SK-N-SH (cell line): Measurements from ENCODE around the gene EHBP1L1. TPM values are rescaled to one million over a fixed set of nuclear protein-coding genes. Genes with fewer than 3 reads are reported as not detected.
A peak's percentile ranks its signal among the peaks of the same experiment; 100 is the strongest.

Experiments
- CTCF ChIA-PET: fragments of 300-600, 350-600 bp; formaldehyde crosslinking; extraction: SDS; loops from one replicate; lab custom pipeline; 2021; lab: Yijun Ruan, JAX
- POLR2A ChIA-PET: fragments of 350-600 bp; sonication (Branson Sonifier 250); formaldehyde crosslinking; extraction: SDS; loops from one replicate; lab custom pipeline; 2020; ENCODE audit warnings: antibody characterized with exemption, inconsistent platforms; lab: Yijun Ruan, JAX
- DNase-seq: peaks from one replicate; pipeline ENCODE4 v3.0.0; 2012
- H2AFZ ChIP-seq: fragments of 200-600 bp; sonication (generic); 2 replicates; pipeline ENCODE4 v1.8.1; 2016; ENCODE audit warnings: antibody characterized with exemption, mild to moderate bottlenecking, low read depth
- H3F3A ChIP-seq: fragments of 200-600 bp; sonication (generic); replicated peaks from 2 replicates; pipeline ENCODE3; 2016; ENCODE audit warnings: antibody characterized with exemption, mild to moderate bottlenecking; ENCODE audit not compliant: insufficient read depth
- H3K27ac ChIP-seq, 2 experiments: fragments of 200-500 bp in 1 of 2; fragments of 200-600 bp in 1 of 2; sonication (Bioruptor generic) in 1 of 2; sonication (generic), shearing (Covaris generic) in 1 of 2; 2 replicates each; pipeline versions ENCODE4 v1.5.1 to v1.6.1; 2014 to 2016; ENCODE audit warnings: low read depth in 2 of 2, inconsistent platforms in 1 of 2, low read length in 1 of 2, mild to moderate bottlenecking in 1 of 2, mixed read lengths in 1 of 2
- H3K27me3 ChIP-seq: fragments of 200-600 bp; sonication (generic), shearing (Covaris generic); 2 replicates; pipeline ENCODE4 v1.6.1; 2016; ENCODE audit warnings: mixed run types; ENCODE audit not compliant: insufficient read depth
- H3K36me3 ChIP-seq, 2 experiments: fragments of 200-500 bp in 1 of 2; fragments of 200-600 bp in 1 of 2; sonication (Bioruptor generic) in 1 of 2; sonication (generic) in 1 of 2; replicated peaks in 1 of 2; 2 replicates each; pipeline versions ENCODE3 to v1.5.1; 2014 to 2016; ENCODE audit warnings: low read length in 1 of 2, mild to moderate bottlenecking in 1 of 2; ENCODE audit not compliant: insufficient read depth in 2 of 2, control insufficient read depth in 1 of 2
- H3K4me1 ChIP-seq, 2 experiments: fragments of 200-500 bp in 1 of 2; fragments of 200-600 bp in 1 of 2; sonication (Bioruptor generic) in 1 of 2; sonication (generic), shearing (Covaris generic) in 1 of 2; 2 replicates each; pipeline versions ENCODE4 v1.5.1 to v1.6.1; 2014 to 2016; ENCODE audit warnings: low read depth in 1 of 2, low read length in 1 of 2, mixed run types in 1 of 2; ENCODE audit not compliant: insufficient read depth in 2 of 2, control insufficient read depth in 1 of 2
- H3K4me2 ChIP-seq: fragments of 200-600 bp; sonication (generic), shearing (Covaris generic); 2 replicates; pipeline ENCODE4 v1.6.1; 2017; ENCODE audit warnings: mixed run types
- H3K4me3 ChIP-seq, 2 experiments: fragments of 200-500 bp in 1 of 2; fragments of 200-600 bp in 1 of 2; sonication (Bioruptor generic) in 1 of 2; sonication (generic), shearing (Covaris generic) in 1 of 2; 2 replicates each; pipeline versions ENCODE4 v1.5.1 to v1.8.1; 2014 to 2016; ENCODE audit warnings: low read depth in 2 of 2, inconsistent platforms in 1 of 2, low read length in 1 of 2, mild to moderate bottlenecking in 1 of 2, mixed read lengths in 1 of 2, moderate library complexity in 1 of 2
- H3K79me2 ChIP-seq: fragments of 200-600 bp; sonication (generic); 2 replicates; pipeline ENCODE4 v1.8.1; 2017; ENCODE audit warnings: mild to moderate bottlenecking; ENCODE audit not compliant: insufficient read depth
- H3K9ac ChIP-seq: fragments of 200-600 bp; sonication (generic); 2 replicates; pipeline ENCODE4 v1.6.1; 2017; ENCODE audit warnings: mixed run types
- H3K9me2 ChIP-seq: fragments of 200-600 bp; sonication (generic); 2 replicates; pipeline ENCODE4 v1.6.1; 2017; ENCODE audit warnings: mixed run types
- H3K9me3 ChIP-seq: fragments of 200-600 bp; sonication (generic); 2 replicates; pipeline ENCODE4 v1.6.1; 2017; ENCODE audit warnings: mixed run types, mild to moderate bottlenecking, moderate library complexity
- H4K20me1 ChIP-seq: fragments of 200-600 bp; sonication (generic); 2 replicates; pipeline ENCODE4 v1.6.1; 2017; ENCODE audit warnings: mild to moderate bottlenecking, mixed run types; ENCODE audit not compliant: insufficient read depth
- CHD2 ChIP-seq: fragments of 150-350 bp; IDR thresholded peaks from 2 replicates; pipeline ENCODE4 v1.6.1; 2018; ENCODE audit warnings: low read length; ENCODE audit not compliant: partially characterized antibody
- CTCF ChIP-seq: fragments of 200-600 bp; sonication (generic); IDR thresholded peaks from 2 replicates; pipeline ENCODE4 v1.6.1; 2017; ENCODE audit warnings: antibody characterized with exemption, mild to moderate bottlenecking, moderate library complexity
- ELF1 ChIP-seq: IDR thresholded peaks from 2 replicates; pipeline ENCODE4 v1.4.0; 2012
- EP300 ChIP-seq, 2 experiments: IDR thresholded peaks; 2 replicates each; pipeline versions ENCODE4 v1.4.0 to v1.6.1; 2012; ENCODE audit warnings: borderline replicate concordance in 1 of 2, low read depth in 1 of 2, low read length in 1 of 2
- FOXJ3 ChIP-seq: sonication (generic); formaldehyde crosslinking; IDR thresholded peaks from 2 replicates; pipeline ENCODE4 v1.5.1; 2020; ENCODE audit warnings: mild to moderate bottlenecking, missing genetic modification reagents
- GATA2 ChIP-seq: sonication (generic); formaldehyde crosslinking; IDR thresholded peaks from 2 replicates; pipeline ENCODE4 v1.5.0; 2020; ENCODE audit warnings: mild to moderate bottlenecking, missing genetic modification reagents
- JUND ChIP-seq: IDR thresholded peaks from 2 replicates; pipeline ENCODE4 v1.4.0; 2012
- MAX ChIP-seq: IDR thresholded peaks from 2 replicates; pipeline ENCODE4 v1.4.0; 2012; ENCODE audit warnings: low read depth
- MEF2A ChIP-seq: IDR thresholded peaks from 2 replicates; pipeline ENCODE4 v1.4.0; 2012; ENCODE audit warnings: low read depth, borderline replicate concordance
- MXI1 ChIP-seq: IDR thresholded peaks from 2 replicates; pipeline ENCODE4 v1.6.1; 2012; ENCODE audit warnings: mild to moderate bottlenecking, low read depth, low read length, improper control_type of control experiment
- PBX3 ChIP-seq: IDR thresholded peaks from 2 replicates; pipeline ENCODE4; 2012
- POLR2AphosphoS5 ChIP-seq: IDR thresholded peaks from 2 replicates; pipeline ENCODE4 v1.6.1; 2012; ENCODE audit warnings: low read depth, low read length
- SIN3A ChIP-seq: IDR thresholded peaks from 2 replicates; pipeline ENCODE4 v1.6.1; 2012; ENCODE audit warnings: low read depth, mild to moderate bottlenecking, low read length, moderate library complexity, borderline replicate concordance
- SMC3 ChIP-seq: IDR thresholded peaks from 2 replicates; pipeline ENCODE4 v1.6.1; 2012; ENCODE audit warnings: low read depth, low read length, improper control_type of control experiment
- USF2 ChIP-seq: fragments of 150-350 bp; IDR thresholded peaks from 2 replicates; pipeline ENCODE4 v1.6.1; 2017; ENCODE audit warnings: antibody characterized with exemption, low read length, low read depth, borderline replicate concordance
- YY1 ChIP-seq: IDR thresholded peaks from 2 replicates; pipeline ENCODE4 v1.4.0; 2012; ENCODE audit warnings: low read depth, mild to moderate bottlenecking
- WGBS: methylation state at CpG from one replicate; pipeline ENCODE4 v1.1.6; 2017; ENCODE audit warnings: low lambda C conversion rate; 5-methylcytosine and 5-hydroxymethylcytosine counted together
- polyA plus RNA-seq, 3 experiments: library from polyadenylated mRNA; depleted of rRNA; stranded (reverse); fragments of >200 nt; gene quantifications; 2 replicates each; pipeline ENCODE4 v1.2.3, GENCODE V29; 2012

Gene EHBP1L1
- polyA plus RNA-seq, 1 of the 3 experiments (the other 2 are of a cell fraction) = 48.7 TPM

- Histone ChIP-seq H3K27ac (no peak overlapping the region), H3K9ac (peak overlapping the region; percentile 93; the same call in 1 of the 2 replicates), H3K79me2 (peaks cover 92% of the 10 kb centered on the region), H3K36me3 (peaks cover 0 to 24% of the 10 kb centered on the region in 2 experiments), H4K20me1 (peaks cover 33% of the 10 kb centered on the region), H3K27me3 (no peaks in the 10 kb centered on the region), H3K9me3 (no peaks in the 10 kb centered on the region), H2AFZ (no peak overlapping the region), H3F3A (peaks cover 4% of the 10 kb centered on the region), H3K4me1 (peaks cover 25 to 38% of the 10 kb centered on the region in 2 experiments; a peak in 3 of 4 replicates), H3K9me2 (no peaks in the 10 kb centered on the region), H3K4me3 (peak overlapping the region; percentile 58 to 87), H3K4me2 (peak overlapping the region; percentile 85)
- WGBS = no CpG with 5 or more reads among the region's 7 CpGs
- ChIA-PET CTCF (interaction anchor here (0.7 to 2.8 kb wide), 8 partner anchors 8 to 205 kb away, joined by 3 to 14 read pairs (median 4); partner anchors contain the start of genes SIPA1 and ZNRD2), POLR2A (no interaction called here)
- TF ChIP-seq MEF2A (no peak), POLR2AphosphoS5 (no peak), PBX3 (no peak), EP300 (IDR thresholded peaks at IDR 0.05; ENCODE audit: borderline replicate concordance in 1 of 2, low read depth in 1 of 2, low read length in 1 of 2) (no peak), FOXJ3 (CRISPR knock-in tag) (no peak), ELF1 (no peak), MAX (no peak), SIN3A (no peak), USF2 (no peak), MXI1 (no peak), YY1 (no peak), CHD2 (no peak), JUND (no peak), SMC3 (no peak)
- no peak for DNase-seq
Observed at GRCh38 chr11:65612691-65613090, 36.8 kb downstream of the EHBP1L1 start.

GRCh38 chr11:65613091-65613928, 37.5 kb downstream of the EHBP1L1 start:
- Histone ChIP-seq H3K4me3 (peak overlapping the region; percentile 58 to 87), H3F3A (peaks cover 4% of the 10 kb centered on the region), H4K20me1 (peaks cover 28% of the 10 kb centered on the region), H3K27me3 (no peaks in the 10 kb centered on the region), H3K79me2 (peaks cover 92% of the 10 kb centered on the region), H3K9me2 (no peaks in the 10 kb centered on the region), H3K9ac (peak overlapping the region; percentile 93), H3K27ac (peak overlapping the region; percentile 58 to 76), H3K4me2 (peak overlapping the region; percentile 85), H3K36me3 (peaks cover 1 to 30% of the 10 kb centered on the region in 2 experiments), H3K9me3 (no peaks in the 10 kb centered on the region), H3K4me1 (peaks cover 25 to 36% of the 10 kb centered on the region in 2 experiments; a peak in 3 of 4 replicates), H2AFZ (no peak overlapping the region)
- TF ChIP-seq CTCF (0 out of 2 replicates have a peak, but pooled peaks have one; percentile 10), GATA2 (no peak)
- POLR2A ChIA-PET = interaction anchor here (0.7 kb wide), 1 partner anchor 41 kb away, joined by 3 read pairs; the partner anchor contains the start of gene FAM89B
- no peak for DNase-seq
- WGBS = 80% methylated on average over 1 of the region's 43 CpGs
- CTCF ChIA-PET = interaction anchor here (0.7 to 2.8 kb wide), 8 partner anchors 9 to 204 kb away, joined by 3 to 14 read pairs (median 4); partner anchors contain the start of genes SIPA1 and ZNRD2
